GM10266 (cell line): Measurements from ENCODE around the gene ARVCF.

Experiments
- DNase-seq: peaks from one replicate; pipeline ENCODE4 v3.0.0; 2012; ENCODE audit errors: extremely low spot score
- TF ChIP-seq, protein P1 (sequence below): IDR thresholded peaks from 2 replicates; pipeline ENCODE4 v1.5.1; 2012; ENCODE audit warnings: mild to moderate bottlenecking, low read depth; ENCODE audit not compliant: control insufficient read depth, insufficient read depth; ENCODE audit errors: missing control alignments

The ARVCF gene

DNA sequence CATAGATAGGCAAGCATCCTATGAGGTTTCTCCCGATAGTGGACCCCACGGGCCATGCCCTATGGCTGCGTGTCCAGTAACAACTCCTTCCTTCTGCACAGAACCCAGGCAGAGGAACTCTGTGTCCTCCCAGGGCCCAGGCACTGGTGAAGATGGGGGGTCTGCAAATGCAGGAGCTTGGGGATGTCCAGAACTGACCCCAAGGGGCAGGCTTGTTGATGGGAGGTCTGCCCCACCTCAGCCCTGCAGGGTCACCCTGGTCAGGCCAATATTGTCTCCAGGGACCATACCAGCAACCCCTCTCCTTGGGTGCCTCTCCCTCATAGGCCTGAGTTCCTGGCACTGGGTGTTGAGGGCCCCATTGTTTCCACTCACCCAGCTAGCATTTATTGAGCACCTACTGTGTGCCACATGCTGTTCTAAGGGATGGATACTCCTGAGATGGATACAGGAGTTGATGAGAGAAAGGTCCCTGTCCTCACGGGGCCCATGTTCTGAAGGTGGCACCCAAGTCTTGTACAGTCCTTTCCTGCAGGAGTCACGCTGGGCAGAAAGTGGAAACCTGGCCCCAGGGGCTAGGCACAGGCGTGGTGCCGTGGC is 48.7 kb downstream of the ARVCF start:
- TF ChIP-seq, protein P1, sequence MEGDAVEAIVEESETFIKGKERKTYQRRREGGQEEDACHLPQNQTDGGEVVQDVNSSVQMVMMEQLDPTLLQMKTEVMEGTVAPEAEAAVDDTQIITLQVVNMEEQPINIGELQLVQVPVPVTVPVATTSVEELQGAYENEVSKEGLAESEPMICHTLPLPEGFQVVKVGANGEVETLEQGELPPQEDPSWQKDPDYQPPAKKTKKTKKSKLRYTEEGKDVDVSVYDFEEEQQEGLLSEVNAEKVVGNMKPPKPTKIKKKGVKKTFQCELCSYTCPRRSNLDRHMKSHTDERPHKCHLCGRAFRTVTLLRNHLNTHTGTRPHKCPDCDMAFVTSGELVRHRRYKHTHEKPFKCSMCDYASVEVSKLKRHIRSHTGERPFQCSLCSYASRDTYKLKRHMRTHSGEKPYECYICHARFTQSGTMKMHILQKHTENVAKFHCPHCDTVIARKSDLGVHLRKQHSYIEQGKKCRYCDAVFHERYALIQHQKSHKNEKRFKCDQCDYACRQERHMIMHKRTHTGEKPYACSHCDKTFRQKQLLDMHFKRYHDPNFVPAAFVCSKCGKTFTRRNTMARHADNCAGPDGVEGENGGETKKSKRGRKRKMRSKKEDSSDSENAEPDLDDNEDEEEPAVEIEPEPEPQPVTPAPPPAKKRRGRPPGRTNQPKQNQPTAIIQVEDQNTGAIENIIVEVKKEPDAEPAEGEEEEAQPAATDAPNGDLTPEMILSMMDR: no peak

DNA sequence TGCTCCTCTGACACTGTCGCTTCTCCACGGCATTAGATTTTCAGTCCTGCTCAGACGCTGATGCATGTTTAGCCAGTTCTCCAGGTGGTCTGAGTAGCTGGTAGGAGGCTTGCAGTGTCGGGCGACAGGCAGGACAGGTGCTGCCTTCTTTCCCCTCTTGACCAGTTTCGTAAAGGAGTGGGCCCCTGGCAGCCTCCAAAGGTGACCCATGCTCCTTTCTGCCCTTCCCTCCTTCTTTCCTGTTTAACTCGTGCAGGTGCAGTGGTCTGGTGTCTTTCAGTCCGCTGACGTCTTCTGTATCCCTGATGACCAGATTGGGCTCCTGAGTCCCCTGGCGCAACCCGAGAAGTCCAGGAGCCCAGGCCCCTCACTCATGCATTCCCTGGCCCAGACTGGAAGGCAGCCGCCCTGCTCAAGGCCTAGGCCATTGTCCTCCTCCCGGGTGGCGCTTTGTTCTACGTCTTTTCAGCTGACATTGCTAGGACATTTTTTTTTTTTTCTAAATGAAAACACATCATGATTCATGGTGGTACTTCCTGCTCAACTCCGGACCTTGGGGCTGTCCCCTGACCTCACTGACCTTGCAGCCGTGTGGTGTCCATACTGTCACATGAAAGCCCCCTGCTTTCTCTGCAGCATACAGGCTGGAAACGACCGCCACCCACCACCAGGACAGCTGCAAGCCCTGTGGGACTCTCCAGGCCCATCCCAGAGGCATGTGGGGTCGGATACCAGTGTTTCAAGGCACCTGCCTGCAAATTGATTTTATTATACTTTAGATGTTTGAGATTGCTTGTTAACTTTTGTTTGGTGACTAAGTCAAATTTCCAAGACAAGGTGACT is 49.5 kb downstream of the ARVCF start:
- TF ChIP-seq, protein P1: no peak
- DNase-seq: no peak

More for the DNA sequence above, 48.7 kb downstream of the ARVCF start:
- no peak for DNase-seq

DNA sequence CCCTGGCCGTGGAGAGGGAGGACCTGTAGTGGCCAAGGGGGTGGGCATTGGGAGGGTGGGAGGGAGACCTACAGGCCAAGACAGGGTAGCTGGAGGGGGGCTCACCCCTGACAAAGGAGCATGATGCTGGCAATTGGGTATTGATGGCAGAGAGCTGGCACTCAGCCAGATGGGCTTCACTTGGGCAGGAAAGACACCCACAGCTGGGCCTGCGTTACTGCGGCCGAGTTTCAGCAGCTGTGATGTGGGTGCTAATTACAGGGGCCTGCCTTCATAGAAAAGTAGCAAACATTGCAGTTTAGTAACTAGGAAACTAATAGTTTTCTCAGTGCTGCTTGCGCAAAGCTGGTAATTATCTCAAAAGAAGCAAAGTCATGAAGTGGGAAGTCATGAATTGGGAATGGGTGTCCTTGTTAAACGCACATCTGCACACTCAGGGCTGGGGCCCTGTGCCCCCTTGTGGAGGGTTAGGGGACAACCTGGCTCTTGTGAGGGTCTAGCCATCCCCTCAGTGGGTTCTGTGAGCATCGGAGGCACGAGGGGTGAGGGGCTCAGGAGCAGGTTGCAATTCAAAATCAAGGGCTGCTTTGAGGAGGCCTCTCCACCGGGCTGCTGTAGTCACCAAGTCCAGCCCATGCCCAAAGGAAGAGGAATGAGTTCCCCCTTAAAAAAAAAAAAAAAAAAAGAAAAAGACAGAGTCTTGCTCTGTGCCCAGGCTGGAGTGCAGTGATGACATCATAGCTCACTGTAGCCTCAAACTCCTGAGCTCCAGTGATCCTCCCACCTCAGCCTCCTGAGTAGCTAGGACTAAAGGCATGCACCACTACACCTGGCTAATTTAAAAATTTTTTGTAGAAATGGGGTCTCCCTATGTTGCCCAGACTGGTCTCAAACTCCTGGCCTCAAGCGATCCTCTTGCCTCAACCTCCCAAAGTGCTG is 50.6 kb downstream of the ARVCF start:
- TF ChIP-seq, protein P1: no peak
- no peak for DNase-seq

DNA sequence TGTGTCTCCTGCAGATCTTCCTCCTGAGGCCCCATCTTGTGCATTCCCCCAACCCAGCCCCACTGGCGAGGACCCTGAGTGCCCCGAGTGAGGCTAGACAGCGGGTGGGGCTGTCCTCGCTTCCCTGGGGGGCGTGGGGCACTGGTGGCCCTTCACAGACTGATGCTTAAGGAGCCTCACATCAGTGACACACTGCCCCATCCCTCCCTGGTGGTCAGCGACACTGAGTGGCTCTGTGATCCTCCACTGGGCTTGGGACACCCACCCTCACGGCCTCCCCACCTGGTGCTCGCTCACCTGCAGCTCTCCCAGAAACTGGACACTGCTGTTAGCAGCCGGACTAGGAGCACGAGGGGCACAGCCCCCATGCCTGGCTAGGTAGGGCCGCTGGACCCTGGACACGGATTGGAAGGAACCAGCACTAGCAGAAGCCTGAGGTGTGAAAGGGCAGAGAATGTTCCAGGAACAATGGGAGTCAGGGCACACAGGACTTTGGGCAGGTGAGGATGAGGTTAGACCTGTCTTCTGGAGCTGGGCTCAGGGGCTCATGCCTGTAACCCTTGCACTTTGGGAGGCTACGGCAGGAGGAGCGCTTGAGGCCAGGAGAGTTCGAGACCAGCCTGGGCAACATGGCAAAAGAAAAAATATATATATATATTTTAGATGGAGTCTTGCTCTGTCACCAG is 51.8 kb downstream of the ARVCF start:
- DNase-seq: no peak
- TF ChIP-seq, protein P1: no peak

DNA sequence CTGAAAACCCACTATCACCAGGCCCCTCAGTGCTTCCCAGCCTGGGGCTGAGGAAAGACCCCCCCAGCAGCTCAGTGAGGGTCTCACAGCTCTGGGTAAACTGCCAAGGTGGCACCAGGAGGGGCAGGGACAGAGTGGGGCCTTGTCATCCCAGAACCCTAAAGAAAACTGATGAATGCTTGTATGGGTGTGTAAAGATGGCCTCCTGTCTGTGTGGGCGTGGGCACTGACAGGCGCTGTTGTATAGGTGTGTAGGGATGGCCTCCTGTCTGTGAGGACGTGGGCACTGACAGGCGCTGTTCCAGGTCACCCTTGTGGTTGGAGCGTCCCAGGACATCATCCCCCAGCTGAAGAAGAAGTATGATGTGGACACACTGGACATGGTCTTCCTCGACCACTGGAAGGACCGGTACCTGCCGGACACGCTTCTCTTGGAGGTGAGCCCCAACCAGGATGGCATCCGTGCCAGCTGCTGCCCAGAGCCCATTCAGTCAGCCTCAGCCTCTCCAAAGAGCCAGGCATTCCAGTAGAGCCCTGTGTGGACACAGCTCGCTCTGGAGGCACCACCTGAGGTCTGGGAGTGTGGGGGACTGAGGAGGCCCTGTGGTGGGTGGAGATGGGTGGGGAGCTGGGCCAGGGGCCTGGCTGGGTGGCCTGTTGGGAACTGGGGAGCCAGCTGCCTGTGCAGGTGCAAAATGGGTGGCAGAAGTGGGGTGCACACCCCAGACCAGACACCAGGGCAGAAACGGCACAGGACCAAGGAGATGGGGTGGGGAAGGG is 52.6 kb downstream of the ARVCF start:
- TF ChIP-seq, protein P1: no peak
- DNase-seq: no peak

DNA sequence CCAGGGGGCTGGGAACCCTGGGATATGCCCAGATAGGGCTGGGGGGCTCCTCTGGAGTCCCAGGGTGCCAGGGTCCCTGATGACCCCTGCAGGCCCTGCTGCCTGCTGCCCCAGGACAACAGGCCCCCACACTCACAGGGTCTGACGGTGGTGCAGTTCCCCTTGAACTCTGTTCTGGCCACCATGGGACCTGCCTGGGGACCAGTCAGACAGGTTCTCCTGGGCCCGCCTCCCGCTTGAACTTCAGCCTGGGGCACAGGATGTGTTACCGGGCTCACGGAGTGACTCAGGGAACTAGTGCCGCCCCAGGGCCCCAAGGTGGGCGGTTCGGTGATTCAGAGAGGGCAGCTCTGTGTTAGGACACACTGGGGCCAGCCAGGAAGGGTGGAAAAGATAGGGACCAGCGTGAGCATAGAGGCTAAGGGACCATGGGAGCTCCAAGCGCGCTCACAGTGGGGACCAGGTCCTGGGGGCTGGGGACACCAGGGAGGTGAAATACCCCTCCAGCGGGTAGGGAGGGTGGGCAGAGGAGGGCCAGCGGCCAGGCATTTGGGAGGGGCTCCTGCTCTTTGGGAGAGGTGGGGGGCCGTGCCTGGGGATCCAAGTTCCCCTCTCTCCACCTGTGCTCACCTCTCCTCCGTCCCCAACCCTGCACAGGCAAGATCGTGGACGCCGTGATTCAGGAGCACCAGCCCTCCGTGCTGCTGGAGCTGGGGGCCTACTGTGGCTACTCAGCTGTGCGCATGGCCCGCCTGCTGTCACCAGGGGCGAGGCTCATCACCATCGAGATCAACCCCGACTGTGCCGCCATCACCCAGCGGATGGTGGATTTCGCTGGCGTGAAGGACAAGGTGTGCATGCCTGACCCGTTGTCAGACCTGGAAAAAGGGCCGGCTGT is 53.5 kb downstream of the ARVCF start:
- TF ChIP-seq, protein P1: no peak
- no peak for DNase-seq
